Midbrain (tissue), 1 donor: ENCODE data around the gene PIM2.

Experiments
- DNase-seq: peaks from one replicate; lab custom pipeline; 2025; lab: John Stamatoyannopoulos, UW

PIM2 gene

GRCh38 chrX:48935301-48935670 lies 16.5 kb upstream of the PIM2 start:
- DNase-seq: no peak

- no peak for DNase-seq
Measured at GRCh38 chrX:48934581-48935300, 15.9 kb upstream of the PIM2 start.

- no peak for DNase-seq
Measured at GRCh38 chrX:48933757-48934156, 14.9 kb upstream of the PIM2 start.

- DNase-seq: no peak
Measured at GRCh38 chrX:48927736-48928382, 9.0 kb upstream of the PIM2 start.

GRCh38 chrX:48927123-48927522 lies 8.3 kb upstream of the PIM2 start:
- no peak for DNase-seq

- no peak for DNase-seq
Measured at GRCh38 chrX:48924270-48924669, 5.4 kb upstream of the PIM2 start.

- no peak for DNase-seq
Measured at GRCh38 chrX:48923771-48924170, 4.9 kb upstream of the PIM2 start.

- no peak for DNase-seq
Measured at GRCh38 chrX:48920718-48921104, 1.9 kb upstream of the PIM2 start.

- no peak for DNase-seq
Measured at GRCh38 chrX:48919947-48920717, 1.3 kb upstream of the PIM2 start.

- DNase-seq: no peak
Measured at GRCh38 chrX:48919360-48919841, 577 bp upstream of the PIM2 start.

GRCh38 chrX:48918301-48918642 lies 552 bp downstream of the PIM2 start:
- no peak for DNase-seq

GRCh38 chrX:48917139-48918001 lies 1.5 kb downstream of the PIM2 start:
- peak; percentile 83 for DNase-seq

- no peak for DNase-seq
Measured at GRCh38 chrX:48914593-48915493, 4.0 kb downstream of the PIM2 start.

- DNase-seq: no peak
Measured at GRCh38 chrX:48913605-48914366, 5.0 kb downstream of the PIM2 start.

- peak; percentile 78 for DNase-seq
Measured at GRCh38 chrX:48911412-48912182, 7.2 kb downstream of the PIM2 start, which contains the start of gene SLC35A2. Gene SLC35A2, minus strand, starts transcription at chrX:48911646. Its CDS starts 10 bp downstream, at chrX:48911636.

- no peak for DNase-seq
Measured at GRCh38 chrX:48910926-48911411, 7.9 kb downstream of the PIM2 start.

- DNase-seq: no peak
Measured at GRCh38 chrX:48909703-48910294, 9.0 kb downstream of the PIM2 start.

- no peak for DNase-seq
Measured at GRCh38 chrX:48908600-48908999, 10.2 kb downstream of the PIM2 start.
